Measurements from ENCODE around the gene GPR55. TPM values are rescaled to one million over a fixed set of nuclear protein-coding genes. Genes with fewer than 3 reads are reported as not detected.

Gene GPR55
- total RNA-seq, 2 experiments from 2014 or later, result 7.3 to 7.4 TPM

DNA sequence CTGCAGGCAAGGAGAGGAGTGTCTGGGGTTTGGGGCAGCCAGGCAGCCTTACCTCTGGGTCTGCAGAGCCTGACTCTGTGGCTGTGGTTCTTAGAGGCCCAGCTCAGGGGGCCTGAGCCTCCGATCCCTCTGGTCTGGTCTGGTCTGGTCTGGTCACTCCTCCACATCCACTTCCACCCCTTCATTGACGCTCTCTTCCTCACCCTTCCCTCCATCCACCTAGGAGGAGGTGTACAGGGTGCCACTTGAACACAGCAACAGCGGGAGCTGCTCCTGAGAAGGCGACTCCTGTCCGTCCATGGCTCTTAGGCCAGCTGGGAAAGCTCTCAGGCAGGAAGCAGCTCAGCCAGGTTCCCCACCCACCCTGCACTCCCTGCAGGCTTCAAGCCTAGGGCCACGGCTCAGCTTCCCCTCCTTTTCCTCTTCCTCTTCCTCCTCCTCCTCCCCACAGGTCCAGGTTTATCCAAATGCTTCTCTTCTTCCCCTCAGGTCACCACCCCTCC lies 16.9 kb downstream of the GPR55 start:
- Mint-ChIP-seq H3K36me3 (ENCODE audit: low read depth) (peaks cover 21% of the 10 kb centered on the region), H3K4me3 (peak overlapping the region; percentile 63), H3K27me3 (peaks cover 17% of the 10 kb centered on the region), H3K27ac (peak overlapping the region; percentile 83), H3K4me1 (peaks cover 57% of the 10 kb centered on the region), H3K9me3 (no peaks in the 10 kb centered on the region)
- ChIA-PET CTCF (interaction anchor here (1.0 to 2.2 kb wide), 3 partner anchors 16 to 79 kb away, joined by 5 to 10 read pairs (median 6); partner anchors contain the start of gene GPR55), POLR2A (interaction anchor here (1.0 to 6.0 kb wide), 6 partner anchors 11 to 556 kb away, joined by 3 to 51 read pairs (median 4); partner anchors contain the start of gene NCL)
- DNase-seq, result no peak

DNA sequence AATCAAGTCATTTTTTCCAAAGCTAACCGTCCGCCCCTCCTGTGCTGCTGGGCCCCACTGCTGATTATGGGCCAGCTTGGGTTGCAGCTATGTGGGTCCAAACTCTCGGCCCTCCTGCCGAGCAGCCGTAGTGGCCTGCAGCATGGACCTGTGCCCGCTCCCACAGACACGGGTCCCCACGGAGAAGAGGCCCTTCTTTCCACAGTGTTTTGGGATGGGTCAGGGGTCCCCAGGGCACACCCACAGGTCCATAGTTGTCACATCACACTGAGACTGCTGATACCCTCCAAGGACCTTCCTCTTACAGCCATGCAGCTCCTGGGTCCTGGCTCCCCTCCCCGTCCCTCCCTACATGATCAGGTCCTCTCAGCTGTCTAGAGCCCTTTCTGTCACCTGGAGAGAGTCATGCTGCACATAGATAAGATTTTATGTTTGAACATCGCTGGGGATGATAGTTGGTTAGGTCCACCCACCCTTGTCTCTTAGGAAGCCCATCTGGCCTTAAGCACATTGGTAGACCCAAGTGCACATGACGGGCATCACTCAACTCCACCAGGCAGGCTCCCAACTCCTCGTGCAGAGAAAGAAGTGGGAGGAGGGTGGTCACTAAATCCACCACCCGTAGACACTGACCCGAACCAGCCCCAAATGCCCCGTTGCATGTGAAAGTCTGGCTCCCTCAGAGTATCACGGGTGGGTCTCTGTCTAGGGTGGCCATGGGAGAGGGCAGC lies 17.5 kb downstream of the GPR55 start:
- Mint-ChIP-seq H3K27ac (no peak overlapping the region), H3K9me3 (no peaks in the 10 kb centered on the region), H3K27me3 (peaks cover 22% of the 10 kb centered on the region), H3K4me1 (peaks cover 59% of the 10 kb centered on the region), H3K36me3 (ENCODE audit: low read depth) (peaks cover 21% of the 10 kb centered on the region), H3K4me3 (no peak overlapping the region)
- ChIA-PET POLR2A (interaction anchor here (0.6 to 6.0 kb wide), 6 partner anchors 10 to 556 kb away, joined by 3 to 51 read pairs (median 4); partner anchors contain the start of gene NCL), CTCF (interaction anchor here (0.6 to 2.2 kb wide), 6 partner anchors 16 to 80 kb away, joined by 3 to 10 read pairs (median 4); partner anchors contain the start of gene GPR55)
- no peak for DNase-seq

DNA sequence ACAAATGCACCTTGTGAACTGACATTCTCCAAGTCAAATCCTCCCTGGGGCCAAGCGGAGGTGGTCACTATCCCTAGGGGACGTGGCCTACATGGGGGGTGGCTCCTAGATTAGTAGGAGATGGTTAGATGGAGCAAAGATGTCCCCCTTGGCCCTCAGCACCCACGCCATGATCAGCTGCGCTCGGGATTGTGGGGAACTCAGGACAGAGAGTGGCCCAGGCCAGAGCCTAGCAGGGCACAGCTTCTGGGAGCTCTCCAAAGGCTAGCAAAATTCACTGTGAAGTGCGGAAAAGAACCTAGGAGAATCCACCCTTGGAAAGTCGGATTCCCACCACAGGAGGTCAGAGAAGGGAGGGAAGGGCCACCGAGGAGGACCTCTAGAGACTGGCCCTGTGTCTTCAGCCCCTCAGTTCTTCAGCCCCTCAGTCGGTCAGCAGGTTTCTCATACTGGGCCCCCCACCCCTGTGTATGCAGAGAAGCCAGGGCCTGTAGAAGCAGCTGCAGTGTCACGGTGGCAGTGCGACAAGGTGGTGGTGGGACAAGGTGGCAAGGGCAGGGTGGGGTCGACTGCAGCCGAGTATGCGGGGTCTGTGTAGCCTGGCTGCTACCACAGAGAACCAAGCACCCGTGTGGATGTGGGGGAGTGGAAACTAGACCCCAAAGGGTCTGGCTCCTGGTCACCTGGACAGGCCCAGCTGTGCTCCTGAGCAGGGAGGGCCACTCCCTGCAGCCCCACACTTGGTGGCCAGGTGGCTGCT lies 18.4 kb downstream of the GPR55 start:
- H3K27me3 Mint-ChIP-seq, result peaks cover 19% of the 10 kb centered on the region
- no peak overlapping the region for H3K27ac Mint-ChIP-seq
- no peak overlapping the region for H3K4me3 Mint-ChIP-seq

DNA sequence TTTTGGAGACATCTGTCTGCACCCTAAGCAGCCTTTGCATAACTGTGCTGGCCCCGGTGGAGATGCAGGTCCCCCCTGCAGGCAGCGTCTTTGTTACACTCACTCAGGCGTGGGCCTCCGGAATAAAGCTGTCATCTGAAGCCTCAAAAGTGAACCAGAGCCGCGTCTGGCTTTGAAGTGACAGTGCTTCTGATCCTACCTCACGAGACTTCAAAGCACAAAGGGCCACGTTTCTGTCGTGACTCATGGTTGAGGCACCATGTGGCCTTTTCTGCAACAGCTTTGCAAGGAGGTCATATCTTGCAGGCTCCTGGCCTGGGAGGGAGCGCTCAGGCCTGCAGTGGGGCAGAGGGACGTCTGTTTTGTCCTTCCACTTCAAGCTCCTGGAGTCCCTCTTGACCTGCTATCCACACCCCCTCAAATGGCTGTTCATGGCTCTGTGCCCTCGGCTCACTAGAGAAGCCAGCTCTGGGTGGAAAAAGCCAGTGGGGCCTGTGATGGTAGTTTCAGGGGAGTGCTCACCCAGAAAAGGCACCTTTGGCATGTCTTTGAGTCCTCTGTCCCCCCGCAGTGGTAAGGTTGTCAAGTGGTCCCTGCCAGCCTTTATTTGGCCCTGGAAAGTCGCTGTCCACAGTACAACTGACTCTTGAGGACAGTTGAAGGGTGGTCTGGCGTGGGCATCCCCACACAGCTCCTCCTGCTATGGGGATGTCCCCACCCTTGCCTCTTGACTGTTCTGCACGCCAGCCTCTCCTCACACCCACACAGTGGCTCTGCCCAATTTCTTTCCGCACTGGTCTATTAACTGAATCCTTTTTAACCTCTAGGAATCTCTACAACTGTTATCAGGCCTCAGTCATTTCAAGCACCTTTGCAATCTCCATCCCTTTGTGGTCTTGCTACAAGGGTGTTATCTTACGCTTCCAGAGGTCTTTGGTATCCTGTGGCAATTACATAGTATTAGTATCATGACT lies 19.3 kb downstream of the GPR55 start:
- peak; percentile 65 for DNase-seq
- Mint-ChIP-seq H3K9me3 (no peaks in the 10 kb centered on the region), H3K4me3 (no peak overlapping the region), H3K27me3 (peaks cover 17% of the 10 kb centered on the region), H3K4me1 (peaks cover 60% of the 10 kb centered on the region), H3K27ac (no peak overlapping the region), H3K36me3 (ENCODE audit: low read depth) (peaks cover 20% of the 10 kb centered on the region)
- ChIA-PET CTCF (interaction anchor here (0.6 to 11.5 kb wide), 8 partner anchors 18 to 746 kb away, joined by 3 to 230 read pairs (median 5); partner anchors contain the start of gene GPR55), POLR2A (interaction anchor here (0.7 to 6.0 kb wide), 6 partner anchors 9 to 80 kb away, joined by 3 to 51 read pairs (median 4); partner anchors contain the start of gene GPR55)

More for the DNA sequence above, 18.4 kb downstream of the GPR55 start:
- ChIA-PET POLR2A (interaction anchor here (1.6 to 6.0 kb wide), 3 partner anchors 8 to 79 kb away, joined by 5 to 51 read pairs (median 7); no protein-coding TSS in a partner anchor), CTCF (interaction anchor here (0.7 to 11.5 kb wide), 4 partner anchors 18 to 81 kb away, joined by 4 to 230 read pairs (median 7); partner anchors contain the start of gene GPR55)
- H3K4me1 Mint-ChIP-seq, result peaks cover 64% of the 10 kb centered on the region
- no peaks in the 10 kb centered on the region for H3K9me3 Mint-ChIP-seq
- DNase-seq, result no peak
- peaks cover 21% of the 10 kb centered on the region for H3K36me3 Mint-ChIP-seq (ENCODE audit: low read depth)

- Mint-ChIP-seq H3K27me3 (peaks cover 18% of the 10 kb centered on the region), H3K27ac (no peak overlapping the region), H3K36me3 (ENCODE audit: low read depth) (peaks cover 14% of the 10 kb centered on the region), H3K9me3 (no peaks in the 10 kb centered on the region), H3K4me1 (peaks cover 58% of the 10 kb centered on the region), H3K4me3 (no peak overlapping the region)
- ChIA-PET POLR2A (interaction anchor here (0.7 to 6.0 kb wide), 5 partner anchors 10 to 81 kb away, joined by 3 to 51 read pairs (median 4); partner anchors contain the start of gene GPR55), CTCF (interaction anchor here (0.7 to 11.5 kb wide), 9 partner anchors 19 to 148 kb away, joined by 3 to 230 read pairs (median 5); partner anchors contain the start of gene GPR55)
- DNase-seq, result no peak
Observed at GRCh38 chr2:230904856-230905447, 20.1 kb downstream of the GPR55 start.

GRCh38 chr2:230903231-230904150 lies 21.6 kb downstream of the GPR55 start:
- Mint-ChIP-seq H3K27ac (no peak overlapping the region), H3K4me1 (peaks cover 50% of the 10 kb centered on the region), H3K9me3 (no peaks in the 10 kb centered on the region), H3K36me3 (ENCODE audit: low read depth) (peaks cover 4% of the 10 kb centered on the region), H3K4me3 (no peak overlapping the region), H3K27me3 (peaks cover 18% of the 10 kb centered on the region)
- POLR2A ChIA-PET, result interaction anchor here (0.7 to 6.0 kb wide), 4 partner anchors 21 to 89 kb away, joined by 3 to 51 read pairs (median 4); partner anchors contain the start of gene GPR55
- CTCF ChIA-PET, result interaction anchor here (0.8 to 11.5 kb wide), 11 partner anchors 9 to 164 kb away, joined by 3 to 230 read pairs (median 5); partner anchors contain the start of gene GPR55
- DNase-seq, result peak; percentile 15

DNA sequence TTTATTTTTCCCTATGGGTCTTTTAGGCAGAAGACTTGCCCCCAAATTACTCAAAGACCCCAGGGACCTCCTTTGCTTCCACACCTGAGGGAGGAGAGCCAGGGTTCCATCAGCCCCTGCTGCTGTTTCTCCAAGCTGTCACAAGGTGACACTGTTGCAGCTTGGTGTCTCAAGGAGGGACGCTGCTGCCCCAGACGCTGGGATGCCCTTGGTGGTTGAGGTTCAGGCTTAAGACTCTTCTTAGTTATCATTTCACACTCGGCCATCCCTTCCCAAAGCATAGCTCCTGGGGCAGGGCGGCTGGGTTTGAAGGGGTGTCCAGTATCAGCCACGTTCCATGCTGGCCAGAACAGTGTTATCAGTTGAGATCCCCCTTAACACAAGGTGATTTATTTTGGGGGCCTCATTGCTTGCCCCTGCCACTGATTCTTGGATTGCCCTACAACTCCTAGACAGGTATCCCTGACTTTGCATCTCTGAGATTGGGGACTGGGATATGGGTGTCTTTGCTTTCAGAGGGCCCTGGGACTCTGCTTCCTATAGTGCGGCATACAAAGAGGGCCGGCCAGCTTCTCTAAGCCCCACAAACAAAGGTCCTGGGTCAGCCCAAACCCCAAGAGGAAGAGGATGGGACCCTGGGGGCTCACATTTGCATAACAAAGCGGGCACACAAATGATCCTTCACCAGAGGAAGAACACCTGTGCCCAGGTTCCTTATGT lies 22.7 kb downstream of the GPR55 start:
- peak; percentile 58 for DNase-seq
- H3K27me3 Mint-ChIP-seq, result peaks cover 22% of the 10 kb centered on the region
- H3K27ac Mint-ChIP-seq, result no peak overlapping the region
- H3K9me3 Mint-ChIP-seq, result no peaks in the 10 kb centered on the region
- ChIA-PET POLR2A (interaction anchor here (1.1 to 1.9 kb wide), 3 partner anchors 22 to 85 kb away, joined by 5 to 12 read pairs (median 7); partner anchors contain the start of gene GPR55), CTCF (interaction anchor here (0.7 to 11.5 kb wide), 17 partner anchors 10 to 165 kb away, joined by 3 to 230 read pairs (median 5); partner anchors contain the start of genes GPR55 and PSMD1)
- no peaks in the 10 kb centered on the region for H3K36me3 Mint-ChIP-seq (ENCODE audit: low read depth)
- no peak overlapping the region for H3K4me3 Mint-ChIP-seq
- H3K4me1 Mint-ChIP-seq, result peaks cover 41% of the 10 kb centered on the region

DNA sequence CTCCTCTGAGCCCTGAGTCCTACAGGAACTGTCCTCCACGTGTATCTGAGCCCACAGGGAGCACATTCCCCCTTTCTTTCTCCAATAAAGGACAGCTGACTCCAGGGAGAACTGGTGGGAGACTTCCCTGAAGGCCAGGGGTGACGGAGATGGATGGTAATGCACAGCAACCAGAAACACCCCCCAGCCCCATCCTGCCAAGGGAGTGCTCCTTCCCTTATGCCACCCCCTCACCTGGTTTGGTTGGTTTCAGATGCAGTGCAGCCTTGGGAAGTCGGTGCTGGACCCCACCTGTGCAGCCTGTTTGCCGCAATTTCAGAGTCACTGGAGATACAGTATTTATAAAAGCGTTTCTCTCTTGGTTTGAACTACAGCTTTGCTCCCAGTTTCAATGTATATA lies 24.0 kb downstream of the GPR55 start:
- ChIA-PET CTCF (interaction anchor here (1.6 to 11.5 kb wide), 4 partner anchors 73 to 156 kb away, joined by 3 to 230 read pairs (median 9); partner anchors contain the start of gene PSMD1), POLR2A (interaction anchor here (1.3 to 1.9 kb wide), 3 partner anchors 24 to 86 kb away, joined by 4 to 12 read pairs (median 7); partner anchors contain the start of gene GPR55)
- H3K9me3 Mint-ChIP-seq, result no peaks in the 10 kb centered on the region
- peaks cover 35% of the 10 kb centered on the region for H3K4me1 Mint-ChIP-seq
- H3K27ac Mint-ChIP-seq, result no peak overlapping the region
- H3K4me3 Mint-ChIP-seq, result no peak overlapping the region
- peaks cover 30% of the 10 kb centered on the region for H3K27me3 Mint-ChIP-seq
- peak; percentile 12 for DNase-seq
- H3K36me3 Mint-ChIP-seq (ENCODE audit: low read depth), result no peaks in the 10 kb centered on the region

- no peaks in the 10 kb centered on the region for H3K9me3 Mint-ChIP-seq
- CTCF ChIA-PET, result interaction anchor here (1.6 to 11.5 kb wide), 4 partner anchors 73 to 156 kb away, joined by 3 to 230 read pairs (median 9); partner anchors contain the start of gene PSMD1
Observed at GRCh38 chr2:230900336-230900995, 24.6 kb downstream of the GPR55 start.

More at GRCh38 chr2:230900336-230900995, 24.6 kb downstream of the GPR55 start:
- POLR2A ChIA-PET, result interaction anchor here (1.2 to 1.3 kb wide), 2 partner anchors 24 to 85 kb away, joined by 3 to 4 read pairs; partner anchors contain the start of gene GPR55
- peaks cover 30% of the 10 kb centered on the region for H3K4me1 Mint-ChIP-seq
- DNase-seq, result peak; percentile 13
- H3K27ac Mint-ChIP-seq, result no peak overlapping the region
- H3K36me3 Mint-ChIP-seq (ENCODE audit: low read depth), result no peaks in the 10 kb centered on the region
- H3K4me3 Mint-ChIP-seq, result no peak overlapping the region
- H3K27me3 Mint-ChIP-seq, result peaks cover 30% of the 10 kb centered on the region
